Activated T-cell treated with anti-CD3 and anti-CD28 coated beads for 48 hours (primary cell): ENCODE results near the gene GMCL2.
"Not testable (repeated sequence)": the region's sequence is repeated elsewhere in the genome, so short reads cannot be mapped to it uniquely, and the experiment has no call there.

ENCODE experiments used
- DNase-seq: peaks from one replicate; pipeline ENCODE4 v3.0.0-alpha.2; 2020; ENCODE audit warnings: low read depth

The GMCL2 gene

GRCh38 chr5:178206166-178207101 lies 19.3 kb upstream of the GMCL2 start:
- no peak for DNase-seq

- DNase-seq = no peak
Measured at GRCh38 chr5:178205749-178206047, 18.5 kb upstream of the GMCL2 start.

GRCh38 chr5:178204935-178205748 lies 18.0 kb upstream of the GMCL2 start:
- peak; percentile 77 for DNase-seq

GRCh38 chr5:178204182-178204934 lies 17.2 kb upstream of the GMCL2 start, which contains the start of gene HNRNPAB:
Gene HNRNPAB (plus strand): TSS chr5:178204533. CDS start chr5:178204838, 305 bp downstream.
- DNase-seq = peak; percentile 90

GRCh38 chr5:178203670-178204181 lies 16.6 kb upstream of the GMCL2 start:
- DNase-seq = no peak

- no peak for DNase-seq
Measured at GRCh38 chr5:178202541-178202940, 15.4 kb upstream of the GMCL2 start.

- DNase-seq = no peak
Measured at GRCh38 chr5:178201927-178202235, 14.7 kb upstream of the GMCL2 start.

GRCh38 chr5:178201221-178201926 lies 14.2 kb upstream of the GMCL2 start:
- DNase-seq = no peak

- DNase-seq = no peak
Measured at GRCh38 chr5:178199581-178200434, 12.6 kb upstream of the GMCL2 start.

- no peak for DNase-seq
Measured at GRCh38 chr5:178198706-178199105, 11.5 kb upstream of the GMCL2 start.

- DNase-seq = not testable (repeated sequence)
Measured at GRCh38 chr5:178198151-178198550, 11.0 kb upstream of the GMCL2 start.

GRCh38 chr5:178196986-178197385 lies 9.8 kb upstream of the GMCL2 start:
- no peak for DNase-seq

- no peak for DNase-seq
Measured at GRCh38 chr5:178196281-178196812, 9.2 kb upstream of the GMCL2 start.

GRCh38 chr5:178194026-178194425 lies 6.9 kb upstream of the GMCL2 start:
- no peak for DNase-seq

GRCh38 chr5:178193251-178193809 lies 6.2 kb upstream of the GMCL2 start:
- DNase-seq = no peak

- no peak for DNase-seq
Measured at GRCh38 chr5:178192787-178193186, 5.6 kb upstream of the GMCL2 start.

- DNase-seq = no peak
Measured at GRCh38 chr5:178192244-178192643, 5.1 kb upstream of the GMCL2 start.

GRCh38 chr5:178191661-178192060 lies 4.5 kb upstream of the GMCL2 start:
- no peak for DNase-seq

- DNase-seq = no peak
Measured at GRCh38 chr5:178189433-178189832, 2.3 kb upstream of the GMCL2 start.

GRCh38 chr5:178186427-178186826 lies 744 bp downstream of the GMCL2 start:
- no peak for DNase-seq
